Thymus (tissue), 11 donors: ENCODE data around the gene EMSY. TPM values are rescaled to one million over a fixed set of nuclear protein-coding genes. Genes with fewer than 3 reads are reported as not detected.

Source experiments
- DNase-seq, 9 donors: peaks; one replicate each; pipeline ENCODE4 v3.0.0-alpha.2; 2013; ENCODE audit warnings: low spot score in 9 of 9, low read depth in 6 of 9, missing footprints in 1 of 9
- H3K27ac ChIP-seq, 2 donors: one replicate each; pipeline ENCODE4 v1.5.1; 2013; ENCODE audit warnings: control low read depth in 1 of 2, low read depth in 1 of 2, low read length in 1 of 2, mild to moderate bottlenecking in 1 of 2, moderate library complexity in 1 of 2
- H3K27me3 ChIP-seq, 2 donors: one replicate each; pipeline ENCODE4 v1.5.1; 2013; ENCODE audit warnings: low read length in 1 of 2; ENCODE audit not compliant: control insufficient read depth in 2 of 2, insufficient read depth in 1 of 2
- H3K36me3 ChIP-seq, 2 donors: one replicate each; pipeline ENCODE4 v1.5.1; 2013; ENCODE audit warnings: low read length in 1 of 2, mild to moderate bottlenecking in 1 of 2, moderate library complexity in 1 of 2; ENCODE audit not compliant: control insufficient read depth in 2 of 2, insufficient read depth in 2 of 2
- H3K4me1 ChIP-seq, 2 donors: one replicate each; pipeline ENCODE4 v1.5.1; 2013; ENCODE audit warnings: low read length in 2 of 2; ENCODE audit not compliant: control insufficient read depth in 2 of 2, insufficient read depth in 2 of 2
- H3K4me3 ChIP-seq, 2 donors: one replicate each; pipeline ENCODE4 v1.5.1; 2013; ENCODE audit warnings: low read length in 2 of 2, control low read depth in 1 of 2, mild to moderate bottlenecking in 1 of 2
- H3K9me3 ChIP-seq, 2 donors: one replicate each; pipeline ENCODE4 v1.5.1; 2013; ENCODE audit warnings: low read length in 1 of 2, mild to moderate bottlenecking in 1 of 2; ENCODE audit not compliant: control insufficient read depth in 2 of 2, insufficient read depth in 1 of 2
- WGBS: extraction: QIAGEN DNeasy Blood & Tissue Kit; methylation state at CpG from one replicate; pipeline ENCODE4 v1.1.7; 2013; 5-methylcytosine and 5-hydroxymethylcytosine counted together
- polyA plus RNA-seq: library from polyadenylated mRNA; stranded (reverse); fragments of 200-250 nt; gene quantifications from one replicate; pipeline ENCODE4 v1.2.3, GENCODE V29; 2013
- total RNA-seq: library from RNA; stranded (reverse); fragments of 120-200 nt; gene quantifications from one replicate; pipeline ENCODE4 v1.2.4, GENCODE V29; 2013
- donor health status: healthy.

Gene EMSY
- total and polyA plus RNA-seq, 2 donors = 9.3 to 11.8 TPM

DNA sequence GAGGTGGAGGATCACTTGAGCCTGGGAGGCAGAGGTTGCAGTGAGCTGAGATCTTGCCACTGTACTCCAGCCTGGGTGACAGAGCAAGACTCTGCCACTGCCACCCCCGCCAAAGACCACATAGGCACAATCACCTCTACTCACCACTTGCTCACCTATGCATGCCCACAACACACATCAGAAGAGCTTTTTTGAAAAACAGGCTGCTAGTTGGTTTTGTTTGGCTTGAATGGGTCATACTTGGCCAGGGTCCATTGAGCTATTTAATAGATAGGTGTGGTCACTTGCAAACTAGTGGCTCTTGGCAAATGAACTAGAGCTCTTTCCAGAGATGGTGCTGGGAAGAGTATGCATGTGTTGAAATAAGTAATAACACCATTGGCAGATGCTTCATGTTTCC, 80.1 kb downstream of the EMSY start:
- Histone ChIP-seq H3K9me3 (no peaks in the 10 kb centered on the region), H3K4me1 (no peaks in the 10 kb centered on the region), H3K36me3 (peaks cover 7 to 51% of the 10 kb centered on the region in 2 donors), H3K27me3 (no peaks in the 10 kb centered on the region), H3K4me3 (no peak overlapping the region), H3K27ac (no peak overlapping the region)
- 98% methylated on average over 1 of the region's 1 CpG for WGBS
- no peak for DNase-seq

DNA sequence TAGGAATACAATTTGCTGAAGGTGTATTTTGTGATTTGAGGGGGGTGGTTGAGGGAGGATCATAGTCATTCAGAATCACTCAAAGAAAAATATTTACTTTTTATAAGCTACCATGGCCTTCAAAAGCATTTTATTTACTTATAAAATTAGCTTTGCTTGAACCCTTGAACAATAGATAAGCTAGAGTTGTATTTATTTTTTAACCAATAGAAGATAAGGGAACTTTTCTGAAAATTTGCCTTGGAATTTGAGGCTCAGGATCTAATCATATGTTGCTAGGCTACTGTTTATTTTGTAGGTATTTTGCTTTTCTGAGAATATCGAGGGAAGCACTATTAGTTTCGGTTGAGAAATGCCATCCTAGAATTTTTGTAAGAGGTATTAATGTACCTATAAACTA, 82.1 kb downstream of the EMSY start:
- Histone ChIP-seq H3K27ac (no peak overlapping the region), H3K27me3 (no peaks in the 10 kb centered on the region), H3K36me3 (peaks cover 7 to 53% of the 10 kb centered on the region in 2 donors), H3K9me3 (no peaks in the 10 kb centered on the region), H3K4me1 (no peaks in the 10 kb centered on the region), H3K4me3 (no peak overlapping the region)
- no peak for DNase-seq
- WGBS = 97% methylated on average over 2 of the region's 2 CpGs

DNA sequence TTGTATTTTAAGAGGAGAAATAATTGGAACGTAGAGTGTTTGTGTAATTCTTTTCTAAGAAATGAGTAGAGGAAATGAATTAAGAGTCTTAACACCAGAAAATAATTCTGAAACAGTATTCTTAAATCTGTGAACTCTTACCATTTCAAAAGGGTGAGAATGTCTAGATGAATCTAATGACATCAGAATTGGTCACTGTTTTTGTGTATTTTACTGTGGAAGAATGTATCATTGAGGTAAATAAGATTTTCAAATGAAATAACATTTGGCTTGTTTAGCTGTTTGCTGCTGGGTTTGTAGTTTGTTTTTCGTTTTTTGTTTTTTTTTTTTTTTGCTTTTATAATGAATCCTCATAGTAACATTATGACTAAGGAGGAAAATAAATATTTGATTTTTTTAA, 97.6 kb downstream of the EMSY start:
- Histone ChIP-seq H3K36me3 (peaks cover 41 to 58% of the 10 kb centered on the region in 2 donors), H3K9me3 (no peaks in the 10 kb centered on the region), H3K4me1 (peaks cover 0 to 4% of the 10 kb centered on the region in 2 donors), H3K27me3 (no peaks in the 10 kb centered on the region), H3K4me3 (no peak overlapping the region), H3K27ac (no peak overlapping the region)
- no peak for DNase-seq
- WGBS = 88% methylated on average over 2 of the region's 2 CpGs

DNA sequence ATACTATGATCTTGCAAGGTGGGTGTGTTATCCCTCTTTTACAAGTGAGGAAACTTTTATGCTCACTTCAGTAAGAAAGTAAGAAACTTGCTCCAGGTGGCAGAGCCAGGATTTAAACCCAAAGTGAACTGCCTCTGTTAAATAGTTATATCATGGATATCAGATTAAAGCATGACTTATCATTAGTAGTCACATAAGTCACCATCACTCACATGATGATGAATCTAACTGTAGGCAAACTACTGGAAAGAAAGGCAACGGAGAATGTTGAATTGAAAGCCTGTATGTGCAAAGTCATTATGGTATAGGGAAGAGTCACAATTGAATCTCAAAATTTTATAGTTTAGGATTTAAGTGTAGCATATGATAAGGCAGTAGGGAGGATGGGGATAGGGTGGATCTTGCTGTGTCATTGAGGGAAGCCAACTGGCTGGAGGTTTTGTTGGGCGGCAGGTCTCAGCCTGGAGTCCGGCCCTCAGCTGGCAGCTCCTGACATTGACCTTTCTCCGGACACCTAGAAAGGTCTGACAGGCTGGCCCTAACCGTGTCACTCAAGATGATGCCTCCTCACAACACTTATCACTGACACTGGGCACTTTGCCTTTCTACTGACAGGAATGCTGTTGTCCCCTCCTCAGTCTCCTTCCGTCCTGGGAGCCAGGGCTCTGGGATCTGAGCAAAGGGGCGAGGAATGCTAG, 98.3 kb downstream of the EMSY start:
- Histone ChIP-seq H3K27ac (no peak overlapping the region), H3K36me3 (peaks cover 37 to 52% of the 10 kb centered on the region in 2 donors), H3K4me1 (peaks cover 0 to 4% of the 10 kb centered on the region in 2 donors), H3K4me3 (no peak overlapping the region), H3K27me3 (no peaks in the 10 kb centered on the region), H3K9me3 (no peaks in the 10 kb centered on the region)
- no peak for DNase-seq
- 99% methylated on average over 7 of the region's 7 CpGs for WGBS

DNA sequence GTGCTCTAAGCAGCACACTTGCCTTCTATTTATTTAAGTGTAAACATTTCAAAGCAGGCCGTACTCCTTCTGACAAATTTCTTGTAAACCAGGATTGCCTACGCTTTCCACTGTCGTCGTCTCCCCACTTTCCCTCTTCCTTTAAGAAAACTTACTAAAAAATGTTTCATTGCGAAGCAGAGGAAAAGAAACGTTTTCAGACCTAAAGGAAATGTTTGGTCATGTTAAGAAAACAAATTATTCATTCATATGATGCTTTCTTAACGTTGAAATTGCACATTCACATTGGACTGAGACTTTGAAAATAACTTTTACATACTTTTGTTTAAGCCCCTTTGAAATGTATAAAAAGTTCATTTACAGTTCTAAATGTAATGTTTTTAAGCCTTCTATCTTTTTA, 106.0 kb downstream of the EMSY start:
- 92% methylated on average over 7 of the region's 7 CpGs for WGBS
- no peaks in the 10 kb centered on the region for H3K27me3 ChIP-seq
- no peak overlapping the region for H3K27ac ChIP-seq
- no peak for DNase-seq
- H3K4me1 ChIP-seq = peaks cover 0 to 3% of the 10 kb centered on the region in 2 donors
- no peaks in the 10 kb centered on the region for H3K9me3 ChIP-seq
- H3K36me3 ChIP-seq = peaks cover 10% of the 10 kb centered on the region in 2 donors
- H3K4me3 ChIP-seq = no peak overlapping the region

DNA sequence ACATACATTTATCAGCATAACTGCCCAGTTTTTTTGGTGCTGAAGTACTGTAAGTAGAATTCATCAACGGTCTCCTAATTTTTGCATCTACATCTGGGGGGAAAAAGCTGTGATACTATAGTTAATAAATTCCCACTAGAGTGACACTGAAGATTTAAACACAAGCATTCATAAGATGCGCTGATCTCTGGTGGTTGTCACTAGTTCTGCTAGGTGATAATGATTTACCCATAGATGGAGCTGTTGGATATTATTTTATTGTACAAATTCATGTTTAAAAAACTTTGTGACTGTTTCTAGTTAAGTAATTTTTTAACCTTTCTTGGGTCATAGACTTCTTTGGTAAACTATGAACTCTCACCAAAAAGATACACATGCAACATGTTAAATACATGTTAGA, 106.6 kb downstream of the EMSY start:
- H3K9me3 ChIP-seq = no peaks in the 10 kb centered on the region
- peaks cover 5 to 6% of the 10 kb centered on the region in 2 donors for H3K36me3 ChIP-seq
- 90% methylated on average over 2 of the region's 2 CpGs for WGBS
- no peak overlapping the region for H3K4me3 ChIP-seq
- no peaks in the 10 kb centered on the region for H3K4me1 ChIP-seq
- H3K27me3 ChIP-seq = no peaks in the 10 kb centered on the region
- H3K27ac ChIP-seq = no peak overlapping the region
- no peak for DNase-seq

DNA sequence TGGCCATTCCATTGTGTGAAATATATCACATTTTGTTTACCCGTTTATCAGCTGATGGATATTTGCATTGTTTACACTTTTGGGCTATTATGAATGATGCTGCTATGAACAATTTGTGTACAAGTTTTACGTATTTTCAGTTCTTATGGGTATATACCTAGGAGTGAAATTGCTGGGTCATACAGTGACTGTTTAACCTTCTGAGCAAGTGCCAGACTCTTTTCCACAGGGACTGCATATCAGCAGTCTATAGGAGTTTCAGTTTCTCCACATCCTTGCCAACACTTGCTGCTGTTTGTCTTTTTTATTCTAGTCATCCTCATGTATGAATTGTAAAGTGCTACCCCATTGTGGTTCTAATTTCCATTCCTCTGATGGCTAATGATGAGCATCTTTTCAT, 108.2 kb downstream of the EMSY start:
- WGBS = 98% methylated on average over 2 of the region's 2 CpGs
- Histone ChIP-seq H3K27me3 (no peaks in the 10 kb centered on the region), H3K36me3 (peaks cover 4 to 5% of the 10 kb centered on the region in 2 donors), H3K9me3 (no peaks in the 10 kb centered on the region), H3K4me3 (no peak overlapping the region), H3K4me1 (no peaks in the 10 kb centered on the region), H3K27ac (no peak overlapping the region)
- no peak for DNase-seq

DNA sequence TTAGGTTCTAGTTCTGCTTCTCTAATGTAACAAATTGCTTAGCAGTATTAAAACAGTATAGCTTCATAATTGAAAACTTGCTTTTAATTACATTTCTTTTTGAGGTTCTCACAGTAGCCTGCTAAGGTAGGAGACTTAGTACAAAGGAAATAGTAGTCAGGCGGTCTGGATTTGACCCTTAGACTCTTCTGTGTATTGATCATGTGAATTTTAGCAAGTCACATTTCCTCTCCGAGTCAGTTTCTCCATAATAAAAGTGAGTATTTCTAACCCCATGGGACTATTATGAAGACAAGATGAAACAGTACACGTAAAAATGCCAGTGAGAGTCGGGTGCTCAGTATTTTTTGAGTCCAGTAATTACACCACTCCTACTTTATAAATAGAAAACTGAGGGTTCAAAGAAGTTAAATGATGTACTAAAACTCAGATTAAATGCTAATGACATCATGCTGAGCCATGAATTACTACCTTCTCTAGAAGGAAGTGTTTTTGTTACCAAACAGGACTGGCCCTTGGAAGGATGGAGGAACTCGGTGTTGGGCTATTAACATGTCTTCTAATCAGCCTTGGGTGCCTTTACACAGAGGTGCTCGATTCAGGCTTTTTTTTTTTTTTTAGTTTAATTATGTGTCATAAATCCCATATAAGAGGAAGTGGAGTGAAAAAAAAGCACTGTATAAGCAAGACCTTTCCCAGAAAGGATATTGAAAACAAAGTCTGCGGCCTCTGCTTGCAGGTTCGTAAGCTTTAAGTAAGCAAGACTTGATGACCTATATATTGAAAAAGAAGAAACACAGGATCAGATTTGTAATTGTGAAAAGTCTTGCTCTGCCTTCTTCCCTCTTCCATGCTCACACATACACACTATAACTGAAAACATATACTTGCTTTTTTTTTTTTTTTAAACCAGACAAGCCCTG, 109.0 kb downstream of the EMSY start:
- Histone ChIP-seq H3K4me3 (no peak overlapping the region), H3K4me1 (no peaks in the 10 kb centered on the region), H3K27me3 (no peaks in the 10 kb centered on the region), H3K36me3 (peaks cover 4 to 5% of the 10 kb centered on the region in 2 donors), H3K27ac (no peak overlapping the region), H3K9me3 (no peaks in the 10 kb centered on the region)
- no peak for DNase-seq
- 82% methylated on average over 8 of the region's 8 CpGs for WGBS

DNA sequence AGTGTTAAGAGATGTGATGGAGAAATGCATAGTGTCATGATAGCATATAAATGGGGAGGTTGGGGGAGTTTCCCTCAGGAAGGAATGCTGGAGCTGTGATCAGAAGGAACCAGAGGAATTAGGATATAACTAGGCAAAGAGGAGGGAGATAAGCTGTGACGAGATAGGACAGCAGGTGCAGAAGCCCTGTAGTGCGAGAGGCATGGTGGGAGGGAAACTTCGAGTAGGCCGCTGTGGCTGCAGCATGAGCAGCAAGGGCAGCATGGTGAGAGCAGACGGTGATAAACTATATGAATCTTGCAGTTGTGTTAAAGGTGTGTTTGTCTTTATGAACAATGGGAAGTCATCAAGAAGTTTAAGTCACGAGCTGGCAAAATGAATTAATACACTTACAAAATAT, 109.9 kb downstream of the EMSY start:
- Histone ChIP-seq H3K36me3 (peaks cover 3 to 4% of the 10 kb centered on the region in 2 donors), H3K4me3 (no peak overlapping the region), H3K4me1 (no peaks in the 10 kb centered on the region), H3K9me3 (no peaks in the 10 kb centered on the region), H3K27ac (no peak overlapping the region), H3K27me3 (no peaks in the 10 kb centered on the region)
- DNase-seq = no peak
- WGBS = 97% methylated on average over 6 of the region's 6 CpGs
